RWPE2 (cell line): Measurements from ENCODE around the gene RNF130.
A peak's percentile ranks its signal among the peaks of the same experiment; 100 is the strongest.

Experiments
- ATAC-seq: fragments of 200-7000 bp; cut with Tn5 transposase; 3 replicates; pipeline ENCODE4 v1.9.1; 2021; ENCODE audit warnings: low read depth
- DNase-seq: peaks from one replicate; pipeline ENCODE4 v3.0.0-alpha.2; 2020; ENCODE audit warnings: low spot score
- H3K27ac ChIP-seq: fragments of 450-650 bp; 2 replicates; pipeline ENCODE4 v1.5.1; 2017; ENCODE audit warnings: mild to moderate bottlenecking; ENCODE audit not compliant: poor library complexity, severe bottlenecking
- H3K27me3 ChIP-seq: fragments of 250-450 bp; sonication (Bioruptor Pico); 2 replicates; pipeline ENCODE4 v1.5.1; 2021; ENCODE audit warnings: mild to moderate bottlenecking, moderate library complexity; ENCODE audit not compliant: insufficient read depth, poor library complexity, severe bottlenecking
- H3K36me3 ChIP-seq: fragments of 250-450 bp; sonication (Bioruptor Pico); 2 replicates; pipeline ENCODE4 v1.5.1; 2020; ENCODE audit warnings: low read depth, mild to moderate bottlenecking, moderate library complexity
- H3K4me1 ChIP-seq: fragments of 250-450 bp; sonication (Bioruptor Pico); 2 replicates; pipeline ENCODE4 v1.5.1; 2021; ENCODE audit warnings: mild to moderate bottlenecking, moderate library complexity; ENCODE audit not compliant: insufficient read depth, poor library complexity, severe bottlenecking
- H3K4me3 ChIP-seq: fragments of 250-450 bp; sonication (Bioruptor Pico); 2 replicates; pipeline ENCODE4 v1.5.1; 2021; ENCODE audit warnings: mild to moderate bottlenecking, moderate library complexity; ENCODE audit not compliant: severe bottlenecking
- H3K9me3 ChIP-seq: fragments of 250-450 bp; sonication (Bioruptor Pico); 2 replicates; pipeline ENCODE4 v1.5.1; 2021; ENCODE audit warnings: mild to moderate bottlenecking, moderate library complexity; ENCODE audit not compliant: severe bottlenecking
- TF ChIP-seq, protein P1 (sequence below): fragments of 450-650 bp; IDR thresholded peaks from one replicate; pipeline ENCODE4 v1.5.1; 2017; ENCODE audit warnings: mild to moderate bottlenecking, moderate library complexity; ENCODE audit not compliant: poor library complexity, severe bottlenecking

RNF130 gene

DNA sequence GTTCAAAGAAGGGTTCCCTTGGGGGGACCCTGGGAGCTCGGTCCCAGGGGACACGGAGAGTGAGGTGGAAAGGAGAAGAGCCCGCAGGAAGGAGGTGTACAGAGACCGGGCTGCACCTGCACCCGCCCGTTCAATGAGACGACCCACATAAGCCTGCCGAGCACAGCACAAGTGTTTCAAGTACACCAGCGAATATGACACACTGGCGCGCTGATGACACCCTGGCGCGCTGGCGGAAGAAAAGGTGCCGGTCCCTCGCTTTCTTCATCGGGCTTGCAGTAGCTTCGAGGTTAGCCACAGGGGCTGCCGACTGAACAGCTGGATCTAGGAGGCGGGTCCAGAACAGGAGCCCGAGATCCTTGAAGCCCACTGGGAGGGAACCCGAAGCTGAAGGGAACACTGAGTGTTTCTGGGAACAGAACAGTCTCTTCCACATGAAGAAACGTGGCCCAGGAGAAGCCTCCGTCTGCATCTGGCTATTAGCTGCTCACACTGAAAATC is 165.2 kb downstream of the RNF130 start:
- H3K4me1 ChIP-seq = peaks cover 6% of the 10 kb centered on the region
- H3K27ac ChIP-seq = peak overlapping the region; percentile 49
- H3K9me3 ChIP-seq = no peaks in the 10 kb centered on the region
- no peaks in the 10 kb centered on the region for H3K27me3 ChIP-seq
- peaks cover 45% of the 10 kb centered on the region for H3K36me3 ChIP-seq
- ATAC-seq (no peak), DNase-seq (no peak)
- H3K4me3 ChIP-seq = peak overlapping the region; percentile 98
- TF ChIP-seq, protein P1, sequence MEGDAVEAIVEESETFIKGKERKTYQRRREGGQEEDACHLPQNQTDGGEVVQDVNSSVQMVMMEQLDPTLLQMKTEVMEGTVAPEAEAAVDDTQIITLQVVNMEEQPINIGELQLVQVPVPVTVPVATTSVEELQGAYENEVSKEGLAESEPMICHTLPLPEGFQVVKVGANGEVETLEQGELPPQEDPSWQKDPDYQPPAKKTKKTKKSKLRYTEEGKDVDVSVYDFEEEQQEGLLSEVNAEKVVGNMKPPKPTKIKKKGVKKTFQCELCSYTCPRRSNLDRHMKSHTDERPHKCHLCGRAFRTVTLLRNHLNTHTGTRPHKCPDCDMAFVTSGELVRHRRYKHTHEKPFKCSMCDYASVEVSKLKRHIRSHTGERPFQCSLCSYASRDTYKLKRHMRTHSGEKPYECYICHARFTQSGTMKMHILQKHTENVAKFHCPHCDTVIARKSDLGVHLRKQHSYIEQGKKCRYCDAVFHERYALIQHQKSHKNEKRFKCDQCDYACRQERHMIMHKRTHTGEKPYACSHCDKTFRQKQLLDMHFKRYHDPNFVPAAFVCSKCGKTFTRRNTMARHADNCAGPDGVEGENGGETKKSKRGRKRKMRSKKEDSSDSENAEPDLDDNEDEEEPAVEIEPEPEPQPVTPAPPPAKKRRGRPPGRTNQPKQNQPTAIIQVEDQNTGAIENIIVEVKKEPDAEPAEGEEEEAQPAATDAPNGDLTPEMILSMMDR = no peak

DNA sequence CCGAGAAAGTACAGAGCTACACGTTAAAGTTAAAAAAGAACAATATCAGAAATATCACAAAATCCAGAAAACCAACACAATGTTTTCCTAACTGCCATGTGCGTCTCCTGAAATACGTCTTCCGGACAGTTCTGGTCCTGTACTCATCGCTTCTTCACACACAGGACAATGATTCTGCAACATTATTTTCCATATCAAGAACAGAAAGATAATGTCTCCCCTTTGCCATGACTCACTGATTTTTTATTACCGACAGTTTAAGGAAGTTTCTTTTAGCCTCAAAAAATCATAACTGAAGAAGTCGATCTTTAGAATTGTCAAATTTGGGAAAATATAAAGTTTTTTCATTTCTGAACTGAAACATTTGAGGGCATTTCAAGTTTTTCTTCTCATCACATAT is 166.4 kb downstream of the RNF130 start:
- peaks cover 56% of the 10 kb centered on the region for H3K36me3 ChIP-seq
- ATAC-seq = no peak
- H3K27ac ChIP-seq = no peak overlapping the region
- H3K9me3 ChIP-seq = no peaks in the 10 kb centered on the region
- TF ChIP-seq, protein P1 = no peak
- no peak overlapping the region for H3K4me3 ChIP-seq
- DNase-seq = no peak
- no peaks in the 10 kb centered on the region for H3K27me3 ChIP-seq
- H3K4me1 ChIP-seq = peaks cover 6% of the 10 kb centered on the region
